Activated CD4-positive, alpha-beta T cell treated with anti-CD3 and anti-CD28 coated beads, Interleukin-2, amount 10 ng/mL, durations not matched to agents 7 days and 5 days (primary cell): Measurements from ENCODE around the gene PLPP1. TPM values are rescaled to one million over a fixed set of nuclear protein-coding genes. Genes with fewer than 3 reads are reported as not detected.
"Not testable (repeated sequence)": the region's sequence is repeated elsewhere in the genome, so short reads cannot be mapped to it uniquely, and the experiment has no call there.

ENCODE experiments used
- CTCF ChIA-PET: fragments of 350-600 bp; sonication (Branson Sonifier 250); formaldehyde crosslinking; loops from one replicate; lab custom pipeline; 2021; ENCODE audit warnings: antibody characterized with exemption; lab: Charles Lee
- POLR2A ChIA-PET: fragments of 350-600 bp; sonication (Branson Sonifier 250); formaldehyde crosslinking; loops from one replicate; lab custom pipeline; 2021; ENCODE audit warnings: antibody characterized with exemption; lab: Charles Lee
- DNase-seq: peaks from one replicate; pipeline ENCODE4 v3.0.0-alpha.2; 2020
- H3K27ac Mint-ChIP-seq: one replicate; pipeline ENCODE4 v1.8.0; 2021; ENCODE audit warnings: mild to moderate bottlenecking, moderate library complexity, mixed read lengths
- H3K27me3 Mint-ChIP-seq: one replicate; pipeline ENCODE4 v1.8.0; 2021; ENCODE audit warnings: mixed read lengths
- H3K36me3 Mint-ChIP-seq: one replicate; pipeline ENCODE4 v1.8.0; 2021; ENCODE audit warnings: low read depth, mixed read lengths
- H3K4me1 Mint-ChIP-seq: one replicate; pipeline ENCODE4 v1.8.0; 2021; ENCODE audit warnings: mixed read lengths
- H3K4me3 Mint-ChIP-seq: one replicate; pipeline ENCODE4 v1.8.0; 2021; ENCODE audit warnings: mild to moderate bottlenecking, moderate library complexity, mixed read lengths
- H3K9me3 Mint-ChIP-seq: one replicate; pipeline ENCODE4 v1.8.0; 2021; ENCODE audit warnings: mixed read lengths
- total RNA-seq, 2 experiments: library from RNA; stranded (reverse); gene quantifications; one replicate each; pipeline ENCODE4 v1.2.3, GENCODE V29; 2021

The PLPP1 gene
- total RNA-seq, 2 experiments from 2014 or later, result 15.3 to 18.3 TPM

DNA sequence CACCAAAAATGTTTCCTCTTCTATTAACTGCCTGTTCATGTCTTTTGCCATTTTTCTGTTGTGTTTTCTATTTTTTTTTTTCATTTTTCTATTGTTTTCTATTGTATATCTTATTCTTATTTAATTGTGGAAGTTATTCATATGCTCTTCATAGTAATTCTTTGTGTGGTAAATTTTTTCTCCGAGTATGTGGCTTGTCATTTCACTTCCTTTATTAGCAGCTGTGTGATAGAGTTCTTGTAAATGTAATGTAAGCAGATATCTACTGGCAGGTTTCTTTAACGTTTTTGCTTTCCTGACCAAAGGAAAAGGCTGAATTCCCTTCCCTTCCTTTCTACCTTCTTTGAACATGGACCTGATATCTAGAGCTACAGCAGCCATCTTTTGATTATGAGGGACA, 5.8 kb upstream of the PLPP1 start:
- peaks cover 51% of the 10 kb centered on the region for H3K4me1 Mint-ChIP-seq
- H3K9me3 Mint-ChIP-seq, result peaks cover 2% of the 10 kb centered on the region
- ChIA-PET CTCF (interaction anchor here (0.5 to 1.4 kb wide), 3 partner anchors 14 to 1721 kb away, joined by 3 to 4 read pairs (median 3); no protein-coding TSS in a partner anchor), POLR2A (interaction anchor here (0.7 kb wide), 1 partner anchor 414 kb away, joined by 3 read pairs; no protein-coding TSS in a partner anchor)
- H3K27me3 Mint-ChIP-seq, result no peaks in the 10 kb centered on the region
- no peak for DNase-seq
- peak overlapping the region; percentile 86 for H3K27ac Mint-ChIP-seq
- peak overlapping the region; percentile 26 for H3K4me3 Mint-ChIP-seq
- no peaks in the 10 kb centered on the region for H3K36me3 Mint-ChIP-seq

DNA sequence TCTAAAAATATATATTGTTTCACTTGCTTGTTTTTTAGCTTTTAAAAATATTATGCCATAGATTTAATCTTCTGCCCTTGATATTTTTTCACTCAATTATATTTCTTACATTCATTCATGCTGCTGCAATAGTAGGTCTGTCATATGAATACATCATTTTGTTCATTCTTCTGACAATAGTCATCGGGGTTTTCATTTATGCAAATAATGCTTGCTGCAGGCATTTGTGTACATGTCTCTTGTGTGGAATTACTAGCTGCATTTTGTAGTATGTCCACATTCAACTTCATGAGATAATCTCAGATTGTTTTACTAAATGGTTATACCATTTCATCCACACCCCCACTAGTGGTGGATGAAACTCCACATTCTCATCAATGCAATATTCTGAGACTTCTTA, 5.3 kb upstream of the PLPP1 start:
- Mint-ChIP-seq H3K27me3 (no peaks in the 10 kb centered on the region), H3K9me3 (peaks cover 2% of the 10 kb centered on the region), H3K36me3 (no peaks in the 10 kb centered on the region), H3K4me1 (peaks cover 56% of the 10 kb centered on the region), H3K27ac (no peak overlapping the region), H3K4me3 (no peak overlapping the region)
- POLR2A ChIA-PET, result no interaction called here
- CTCF ChIA-PET, result interaction anchor here (0.5 kb wide), 1 partner anchor 1721 kb away, joined by 3 read pairs; no protein-coding TSS in a partner anchor
- no peak for DNase-seq

DNA sequence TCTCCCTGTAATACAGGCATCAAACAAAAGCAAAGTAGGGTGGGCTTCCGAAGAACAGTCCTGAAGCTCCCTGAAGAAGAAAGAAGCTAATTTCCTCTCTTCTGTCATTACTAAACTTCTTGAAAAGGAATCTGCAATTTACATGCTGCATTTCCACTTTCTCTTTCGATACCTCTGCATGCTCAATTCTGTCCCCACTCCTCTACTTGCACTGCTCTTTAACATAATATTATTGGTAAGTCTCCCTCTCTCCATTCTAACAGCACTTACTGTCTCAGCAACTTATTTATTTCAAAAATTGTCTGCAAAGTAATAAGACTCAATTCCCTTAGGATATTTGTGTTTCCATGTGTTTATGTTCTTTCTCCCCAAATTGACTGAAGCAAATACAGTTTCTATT, 3.9 kb upstream of the PLPP1 start:
- no peaks in the 10 kb centered on the region for H3K36me3 Mint-ChIP-seq
- DNase-seq, result peak; percentile 12

DNA sequence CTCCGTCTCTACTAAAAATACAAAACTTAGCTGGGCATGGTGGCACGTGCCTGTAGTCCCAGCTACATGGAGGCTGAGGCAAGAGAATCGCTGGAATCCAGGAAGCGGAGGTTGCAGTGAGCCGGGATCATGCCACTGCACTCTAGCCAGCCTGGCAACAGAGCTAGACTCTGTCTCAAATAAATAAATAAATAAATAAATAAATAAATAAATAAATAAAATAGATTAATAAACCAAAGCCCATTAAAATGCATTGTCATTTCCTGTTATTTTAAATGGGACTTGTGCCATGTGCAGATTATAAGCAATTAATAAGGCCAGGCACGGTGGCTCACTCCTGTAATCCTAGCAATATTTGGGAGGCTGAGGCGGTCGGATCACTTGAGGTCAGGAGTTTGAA, 2.6 kb upstream of the PLPP1 start:
- H3K27me3 Mint-ChIP-seq, POLR2A ChIA-PET, H3K9me3 Mint-ChIP-seq, H3K27ac Mint-ChIP-seq, DNase-seq, CTCF ChIA-PET, H3K36me3 Mint-ChIP-seq, H3K4me3 Mint-ChIP-seq: not testable (repeated sequence)
- H3K4me1 Mint-ChIP-seq, result peaks cover 57% of the 10 kb centered on the region

More for the DNA sequence above, 3.9 kb upstream of the PLPP1 start:
- CTCF ChIA-PET, result interaction anchor here (0.8 kb wide), 1 partner anchor 19 kb away, joined by 3 read pairs; no protein-coding TSS in a partner anchor
- H3K4me1 Mint-ChIP-seq, result peaks cover 57% of the 10 kb centered on the region
- H3K9me3 Mint-ChIP-seq, result peaks cover 2% of the 10 kb centered on the region
- no peaks in the 10 kb centered on the region for H3K27me3 Mint-ChIP-seq
- peak overlapping the region; percentile 85 for H3K27ac Mint-ChIP-seq
- H3K4me3 Mint-ChIP-seq, result peak overlapping the region; percentile 57
- POLR2A ChIA-PET, result no interaction called here

DNA sequence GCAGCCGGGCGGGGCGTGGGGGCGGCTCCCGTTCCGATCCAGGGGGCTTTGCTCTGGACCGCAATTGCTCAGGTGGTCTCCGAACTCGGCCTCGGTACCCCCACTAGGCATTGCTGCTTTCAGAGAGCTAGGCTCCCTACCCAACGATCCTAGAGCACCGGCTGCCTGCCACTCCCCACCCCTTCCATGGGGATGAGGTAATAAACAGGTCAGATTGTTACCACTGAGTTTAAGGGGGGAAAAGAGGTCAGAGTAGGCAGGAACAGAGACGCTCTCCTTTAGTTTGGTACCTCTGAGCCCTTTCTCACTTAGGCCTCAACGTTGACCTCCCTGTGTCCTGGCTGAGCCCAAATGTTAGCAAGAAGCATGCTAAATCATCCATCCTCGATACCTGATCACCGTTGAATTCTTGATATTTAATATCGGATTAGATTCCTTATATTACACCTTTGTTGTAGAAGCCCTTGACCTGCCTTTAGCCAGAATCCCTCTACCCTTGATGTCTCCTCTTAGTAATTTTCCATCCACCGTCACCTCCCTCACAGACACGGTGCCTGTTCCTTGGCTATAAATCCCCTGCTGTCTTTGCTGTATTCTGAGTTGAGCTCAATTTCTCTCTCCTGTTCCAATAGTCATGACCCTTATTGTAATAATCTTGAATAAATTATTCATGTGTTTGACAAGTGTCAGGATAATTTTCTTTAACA, 588 bp upstream of the PLPP1 start:
- POLR2A ChIA-PET, result no interaction called here
- H3K4me1 Mint-ChIP-seq, result peaks cover 56% of the 10 kb centered on the region
- H3K9me3 Mint-ChIP-seq, result no peaks in the 10 kb centered on the region
- H3K27me3 Mint-ChIP-seq, result no peaks in the 10 kb centered on the region
- CTCF ChIA-PET, result interaction anchor here (0.9 kb wide), 1 partner anchor 291 kb away, joined by 7 read pairs; no protein-coding TSS in a partner anchor
- peak overlapping the region; percentile 91 for H3K4me3 Mint-ChIP-seq
- peak overlapping the region; percentile 88 for H3K27ac Mint-ChIP-seq
- H3K36me3 Mint-ChIP-seq, result peaks cover 7% of the 10 kb centered on the region
- no peak for DNase-seq

DNA sequence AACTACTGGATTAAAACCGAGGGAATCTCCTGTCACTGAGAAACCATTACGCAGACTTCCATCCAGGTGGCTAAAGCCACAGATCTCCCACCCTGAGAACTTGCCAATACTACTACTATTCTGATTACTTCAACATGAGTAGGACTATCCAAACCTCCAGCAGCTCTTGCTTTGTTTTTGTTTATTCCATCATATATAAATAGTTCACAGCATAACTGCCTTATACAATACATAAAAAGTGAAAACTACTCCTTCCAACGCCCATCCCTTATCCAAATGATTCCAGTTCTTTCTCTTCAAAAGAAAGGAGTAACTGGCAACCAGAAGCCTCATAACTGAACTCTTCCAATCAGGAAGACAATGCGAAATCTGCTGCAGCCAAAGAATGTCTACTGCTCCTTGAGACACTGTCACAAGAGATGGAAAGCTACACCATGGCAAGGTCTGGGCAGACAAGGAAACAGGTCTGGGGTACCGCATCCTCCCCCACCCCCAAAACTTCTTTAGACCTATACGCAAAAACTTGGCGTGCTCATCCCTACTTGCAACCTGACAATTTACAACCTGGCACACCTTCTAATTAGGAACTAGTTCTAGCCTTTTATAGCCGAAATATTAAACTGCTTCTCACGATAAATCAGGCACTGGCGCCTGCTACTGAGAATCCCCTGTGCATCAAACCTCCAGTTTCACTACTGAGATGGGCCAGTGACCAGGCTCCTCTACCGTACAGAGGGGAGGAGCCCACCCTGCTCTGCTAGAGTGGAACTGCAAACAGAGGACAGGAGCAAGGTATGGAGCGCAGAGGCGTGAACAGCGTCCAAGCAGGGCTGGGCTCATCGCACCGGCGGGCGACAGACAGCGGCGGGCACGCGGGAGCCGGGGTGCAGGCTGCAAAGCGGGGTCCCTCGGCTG, 986 bp downstream of the PLPP1 start:
- H3K4me3 Mint-ChIP-seq, result peak overlapping the region; percentile 91
- ChIA-PET CTCF (no interaction called here), POLR2A (interaction anchor here (0.6 kb wide), 2 partner anchors 164 to 1345 kb away, joined by 3 to 4 read pairs; no protein-coding TSS in a partner anchor)
- H3K36me3 Mint-ChIP-seq, result peaks cover 11% of the 10 kb centered on the region
- H3K27ac Mint-ChIP-seq, result peak overlapping the region; percentile 88
- DNase-seq, result no peak
- H3K4me1 Mint-ChIP-seq, result peaks cover 47% of the 10 kb centered on the region
- H3K27me3 Mint-ChIP-seq, result no peaks in the 10 kb centered on the region
- no peaks in the 10 kb centered on the region for H3K9me3 Mint-ChIP-seq

DNA sequence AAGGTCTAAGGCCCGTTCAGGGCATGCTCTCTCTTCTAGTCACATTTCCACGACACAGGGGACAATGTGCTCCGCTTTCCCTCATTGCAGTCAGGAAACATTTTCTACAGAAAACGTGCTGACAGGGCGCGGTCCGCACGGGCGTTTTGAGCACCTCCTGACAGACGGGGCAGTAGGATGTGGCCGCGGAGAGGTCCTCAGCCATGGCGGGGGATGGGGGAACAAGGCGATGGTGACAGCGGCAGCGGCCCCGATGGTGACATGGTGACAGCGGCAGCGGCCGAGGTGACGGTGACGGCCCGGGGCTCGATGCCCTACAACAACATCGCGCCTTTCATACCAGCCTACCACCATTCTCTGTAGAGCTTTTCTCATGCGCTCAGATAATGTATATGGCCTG, 4.1 kb downstream of the PLPP1 start:
- Mint-ChIP-seq H3K4me3 (no peak overlapping the region), H3K27me3 (no peaks in the 10 kb centered on the region), H3K36me3 (peaks cover 23% of the 10 kb centered on the region), H3K9me3 (no peaks in the 10 kb centered on the region), H3K27ac (no peak overlapping the region), H3K4me1 (peaks cover 33% of the 10 kb centered on the region)
- ChIA-PET POLR2A (no interaction called here), CTCF (interaction anchor here (1.1 kb wide), 1 partner anchor 9 kb away, joined by 3 read pairs; no protein-coding TSS in a partner anchor)
- no peak for DNase-seq

DNA sequence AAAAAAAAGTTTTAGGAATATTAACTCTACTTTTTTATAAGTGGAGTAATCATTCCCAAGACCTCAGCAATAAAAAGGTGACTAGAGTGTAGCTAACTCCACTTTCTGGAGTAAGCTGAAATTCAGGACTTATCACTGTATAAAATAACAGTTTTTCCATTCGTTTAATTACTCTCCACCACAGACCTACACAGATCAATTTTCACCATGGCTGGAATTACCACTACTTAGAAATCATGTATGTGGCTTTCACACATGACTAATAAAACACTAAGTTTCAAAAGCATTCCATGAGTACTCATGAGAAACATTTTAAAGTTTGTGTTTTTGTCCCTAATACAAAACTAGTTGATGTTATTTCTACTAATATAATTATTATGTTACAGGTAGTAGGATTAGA, 9.9 kb downstream of the PLPP1 start:
- Mint-ChIP-seq H3K27ac (no peak overlapping the region), H3K27me3 (no peaks in the 10 kb centered on the region), H3K4me3 (no peak overlapping the region), H3K36me3 (peaks cover 19% of the 10 kb centered on the region), H3K4me1 (peaks cover 4% of the 10 kb centered on the region), H3K9me3 (no peaks in the 10 kb centered on the region)
- CTCF ChIA-PET, result interaction anchor here (0.5 to 1.1 kb wide), 2 partner anchors 9 to 31 kb away, joined by 3 to 5 read pairs; no protein-coding TSS in a partner anchor
- DNase-seq, result no peak
- POLR2A ChIA-PET, result no interaction called here

DNA sequence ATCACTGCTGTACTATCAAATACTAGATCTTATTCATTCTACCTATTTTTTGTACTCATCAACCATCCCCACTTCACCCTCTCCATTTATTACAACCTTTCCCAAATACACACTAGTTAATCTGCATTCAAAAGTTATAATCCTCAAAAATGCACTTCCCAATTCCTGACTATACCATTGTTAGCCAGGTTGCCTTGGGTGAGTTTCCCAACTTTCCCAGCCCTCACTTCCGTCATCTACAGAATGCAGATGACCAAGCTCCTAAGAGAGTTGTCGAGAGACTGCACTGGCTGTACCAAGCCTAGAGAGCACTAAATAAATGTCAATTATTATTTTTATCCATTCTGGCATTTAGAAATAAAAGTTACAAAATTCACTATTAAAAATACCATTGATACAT, 11.5 kb downstream of the PLPP1 start:
- H3K27me3 Mint-ChIP-seq, result no peaks in the 10 kb centered on the region
- CTCF ChIA-PET, result no interaction called here
- POLR2A ChIA-PET, result no interaction called here
- DNase-seq, result no peak
- H3K4me3 Mint-ChIP-seq, result no peak overlapping the region
- H3K36me3 Mint-ChIP-seq, result peaks cover 25% of the 10 kb centered on the region
- no peaks in the 10 kb centered on the region for H3K9me3 Mint-ChIP-seq
- H3K27ac Mint-ChIP-seq, result no peak overlapping the region
- peaks cover 4% of the 10 kb centered on the region for H3K4me1 Mint-ChIP-seq

DNA sequence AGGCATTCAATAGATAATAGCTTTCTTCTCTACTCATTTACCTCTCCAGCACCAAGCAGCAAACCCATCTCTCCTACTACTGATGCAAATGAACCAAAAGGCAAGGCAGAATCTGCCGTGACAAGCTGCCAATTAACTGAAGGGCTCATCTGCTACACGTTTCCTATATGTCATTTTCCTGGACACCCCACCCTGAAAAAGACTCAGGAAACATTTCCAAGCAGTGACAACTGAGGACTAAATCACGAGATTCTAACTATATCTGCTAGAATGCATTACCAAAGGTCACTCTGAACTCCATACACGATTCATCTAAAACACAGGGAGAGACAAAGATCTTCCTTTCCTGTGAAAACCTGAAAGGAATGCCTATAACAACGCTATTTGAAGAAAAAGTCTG, 12.9 kb downstream of the PLPP1 start:
- Mint-ChIP-seq H3K27ac (no peak overlapping the region), H3K27me3 (no peaks in the 10 kb centered on the region), H3K36me3 (peaks cover 16% of the 10 kb centered on the region), H3K9me3 (no peaks in the 10 kb centered on the region), H3K4me3 (no peak overlapping the region), H3K4me1 (peaks cover 4% of the 10 kb centered on the region)
- CTCF ChIA-PET, result interaction anchor here (2.7 kb wide), 1 partner anchor 12 kb away, joined by 12 read pairs; no protein-coding TSS in a partner anchor
- POLR2A ChIA-PET, result no interaction called here
- DNase-seq, result no peak

DNA sequence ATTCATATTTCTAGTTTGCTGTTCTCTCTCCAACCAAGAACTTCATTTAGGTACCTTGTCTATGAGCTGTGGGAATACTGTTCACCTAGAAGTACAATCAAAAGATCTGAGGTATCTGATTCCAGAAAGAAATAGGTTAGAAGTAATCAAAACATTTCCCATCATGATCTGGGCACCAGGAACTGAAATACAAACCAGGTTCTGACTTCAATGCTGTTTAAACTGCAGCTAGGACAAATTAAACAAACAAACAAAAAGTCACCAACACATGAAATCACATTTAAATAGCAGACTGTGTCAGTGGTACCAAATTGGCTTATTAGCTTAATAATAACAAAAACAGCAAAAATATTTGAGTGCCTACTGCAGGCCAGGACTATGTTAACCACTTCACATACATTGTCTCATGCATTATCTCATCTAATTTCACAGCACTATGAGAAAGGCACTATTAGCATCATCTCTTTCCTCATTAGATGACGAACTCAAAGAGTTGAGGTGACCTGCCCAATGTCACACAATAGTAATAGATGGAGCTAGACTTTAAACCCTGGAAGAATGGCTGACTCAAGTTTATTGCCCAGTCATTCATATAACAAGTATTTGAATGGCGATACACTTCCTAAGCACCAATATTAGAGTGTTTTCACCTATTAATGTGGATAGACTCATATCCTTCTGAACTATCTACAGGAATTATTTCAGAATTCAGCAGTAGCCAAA, 14.5 kb downstream of the PLPP1 start:
- Mint-ChIP-seq H3K4me3 (no peak overlapping the region), H3K9me3 (no peaks in the 10 kb centered on the region), H3K27ac (no peak overlapping the region), H3K36me3 (peaks cover 14% of the 10 kb centered on the region), H3K4me1 (no peaks in the 10 kb centered on the region), H3K27me3 (no peaks in the 10 kb centered on the region)
- POLR2A ChIA-PET, result no interaction called here
- CTCF ChIA-PET, result interaction anchor here (0.6 to 2.7 kb wide), 3 partner anchors 10 to 458 kb away, joined by 3 to 12 read pairs (median 3); no protein-coding TSS in a partner anchor
- no peak for DNase-seq

DNA sequence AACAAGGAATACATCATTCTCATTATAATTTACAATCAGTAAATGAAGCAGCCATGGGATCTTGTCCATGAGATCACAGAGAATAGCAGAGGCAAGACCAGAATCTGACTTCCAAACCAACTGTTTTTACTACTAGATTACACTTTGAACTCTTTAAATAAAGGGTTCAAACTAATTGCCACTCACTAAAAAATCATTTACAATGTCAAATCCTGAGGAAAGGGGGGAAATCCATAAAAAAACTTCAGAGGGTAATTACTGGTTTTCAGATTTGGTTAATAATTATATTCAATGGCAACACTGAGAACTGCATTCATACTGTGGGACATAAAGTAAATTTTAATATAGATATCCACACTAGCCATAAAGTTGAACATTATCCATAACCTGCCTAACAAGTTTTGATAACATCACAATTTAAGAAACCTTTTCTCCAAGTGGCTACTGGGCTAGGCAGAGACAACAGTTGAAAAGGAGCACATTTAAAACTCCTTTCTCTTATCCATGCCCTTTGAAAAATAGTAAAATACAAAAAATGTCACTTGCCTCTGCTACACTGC, 15.9 kb downstream of the PLPP1 start:
- POLR2A ChIA-PET, result no interaction called here
- CTCF ChIA-PET, result no interaction called here
- no peak overlapping the region for H3K27ac Mint-ChIP-seq
- H3K4me1 Mint-ChIP-seq, result peaks cover 4% of the 10 kb centered on the region
- H3K27me3 Mint-ChIP-seq, result no peaks in the 10 kb centered on the region
- H3K36me3 Mint-ChIP-seq, result peaks cover 13% of the 10 kb centered on the region
- no peaks in the 10 kb centered on the region for H3K9me3 Mint-ChIP-seq
- no peak overlapping the region for H3K4me3 Mint-ChIP-seq
- DNase-seq, result no peak
